GM10248 (cell line): ENCODE data around the gene CRYGA.
"Not testable (repeated sequence)": the region's sequence is repeated elsewhere in the genome, so short reads cannot be mapped to it uniquely, and the experiment has no call there.

Experiments
- CTCF ChIA-PET: fragments of 300-600 bp; sonication (Branson Sonifier 250); formaldehyde crosslinking; extraction: SDS; loops from one replicate; lab custom pipeline; 2021; ENCODE audit warnings: antibody characterized with exemption; lab: Yijun Ruan, JAX
- POLR2A ChIA-PET: fragments of 350-650 bp; sonication (Branson Sonifier 250); formaldehyde crosslinking; extraction: SDS; loops from one replicate; lab custom pipeline; 2020; ENCODE audit warnings: antibody characterized with exemption; lab: Yijun Ruan, JAX
- DNase-seq: peaks from one replicate; pipeline ENCODE4 v3.0.0; 2012; ENCODE audit errors: extremely low spot score
- CTCF ChIP-seq: IDR thresholded peaks from 2 replicates; pipeline ENCODE4 v1.5.1; 2012; ENCODE audit warnings: mild to moderate bottlenecking, low read depth; ENCODE audit errors: extremely low read depth, missing control alignments, control extremely low read depth

CRYGA gene

GRCh38 chr2:208130712-208131110 is 32.7 kb downstream of the CRYGA start:
- no peak for DNase-seq
- POLR2A ChIA-PET = no interaction called here
- no peak for TF ChIP-seq CTCF
- CTCF ChIA-PET = interaction anchor here (1.1 kb wide), 1 partner anchor 11 kb away, joined by 4 read pairs; no protein-coding TSS in a partner anchor

GRCh38 chr2:208129744-208130711 is 33.4 kb downstream of the CRYGA start, which contains the start of gene CRYGC:
Gene CRYGC, minus strand, starts transcription at chr2:208129828. Its CDS starts 36 bp downstream, at chr2:208129792.
- DNase-seq = no peak
- POLR2A ChIA-PET = no interaction called here
- no peak for TF ChIP-seq CTCF

GRCh38 chr2:208128136-208128535 is 35.3 kb downstream of the CRYGA start:
- no peak for DNase-seq
- ChIA-PET CTCF (no interaction called here), POLR2A (no interaction called here)
- no peak for TF ChIP-seq CTCF

More at GRCh38 chr2:208129744-208130711, 33.4 kb downstream of the CRYGA start, which contains the start of gene CRYGC:
- CTCF ChIA-PET = interaction anchor here (1.1 kb wide), 1 partner anchor 11 kb away, joined by 4 read pairs; no protein-coding TSS in a partner anchor

- ChIA-PET CTCF (no interaction called here), POLR2A (no interaction called here)
- DNase-seq = no peak
- TF ChIP-seq CTCF = no peak
Observed at GRCh38 chr2:208127090-208127489, 36.3 kb downstream of the CRYGA start.

- no peak for TF ChIP-seq CTCF
- ChIA-PET CTCF (interaction anchor here (1.0 kb wide), 1 partner anchor 11 kb away, joined by 3 read pairs; no protein-coding TSS in a partner anchor), POLR2A (no interaction called here)
- DNase-seq = no peak
Observed at GRCh38 chr2:208125251-208125650, 38.1 kb downstream of the CRYGA start.

GRCh38 chr2:208124013-208124715 is 39.2 kb downstream of the CRYGA start, which contains the start of gene CRYGD:
Gene CRYGD, minus strand, starts transcription at chr2:208124524. Its CDS starts 51 bp downstream, at chr2:208124473.
- CTCF ChIA-PET = interaction anchor here (1.0 kb wide), 1 partner anchor 12 kb away, joined by 3 read pairs; no protein-coding TSS in a partner anchor
- POLR2A ChIA-PET, DNase-seq: not testable (repeated sequence)
